Thyroid gland (tissue), 4 donors: Measurements from ENCODE around the gene LASP1NB.

ENCODE experiments used
- DNase-seq, 2 donors: peaks; one replicate each; pipeline ENCODE4 v3.0.0-alpha.2; 2019
- H3K27ac ChIP-seq, 3 donors: fragments of 200-600 bp; sonication (generic); 1 replicate in 2 of 3; 2 replicates in 1 of 3; pipeline ENCODE4 v1.5.1; 2016 to 2019; ENCODE audit warnings: mild to moderate bottlenecking in 1 of 3, moderate library complexity in 1 of 3
- H3K27me3 ChIP-seq: fragments of 200-600 bp; sonication (generic); one replicate; pipeline ENCODE4 v1.5.1; 2019
- H3K36me3 ChIP-seq, 2 donors: fragments of 200-600 bp; sonication (generic); one replicate each; pipeline ENCODE4 v1.5.1; 2016 to 2019
- H3K4me1 ChIP-seq, 2 donors: fragments of 200-600 bp; sonication (generic); one replicate each; pipeline ENCODE4 v1.5.1; 2017 to 2019
- H3K4me3 ChIP-seq, 3 donors: fragments of 200-600 bp; sonication (generic); replicated peaks in 1 of 3; 1 replicate in 2 of 3; 2 replicates in 1 of 3; pipeline ENCODE4 v1.5.1; 2016; ENCODE audit warnings: mild to moderate bottlenecking in 1 of 3
- H3K9me3 ChIP-seq: fragments of 200-600 bp; sonication (generic); one replicate; pipeline ENCODE4 v1.5.1; 2017
- CTCF ChIP-seq, 6 experiments: fragments of 200-600 bp in 3 of 6; fragments of 450-650 bp in 3 of 6; sonication (generic) in 3 of 6; IDR thresholded peaks; one replicate each; pipeline ENCODE4 v1.5.1; 2016 to 2019; ENCODE audit warnings: antibody characterized with exemption in 6 of 6, mild to moderate bottlenecking in 2 of 6, inconsistent platforms in 1 of 6, moderate library complexity in 1 of 6
- POLR2A ChIP-seq, 2 donors: fragments of 450-650 bp; IDR thresholded peaks; one replicate each; pipeline ENCODE4 v1.6.1; 2017; ENCODE audit warnings: antibody characterized with exemption in 2 of 2, mild to moderate bottlenecking in 2 of 2, moderate library complexity in 1 of 2
- WGBS, 2 donors: methylation state at CpG; one replicate each; pipeline ENCODE4 v1.1.5; 2017; 5-methylcytosine and 5-hydroxymethylcytosine counted together
- intact Hi-C: fragments of 100-400 bp; cut with DNase I; formaldehyde crosslinking; loops from one replicate; pipeline ENCODE4 v1.15.1; 2023

The LASP1NB gene

GRCh38 chr17:38925263-38925995, at the start of gene LASP1NB:
LASP1NB (plus strand) TSS chr17:38925614.
- Histone ChIP-seq H3K4me3 (no peak within 1 kb of the TSS), H3K9me3 (no peaks in the 10 kb centered on the region), H3K4me1 (peaks cover 12 to 20% of the 10 kb centered on the region in 2 donors), H3K27me3 (no peaks in the 10 kb centered on the region), H3K36me3 (no peaks in the 10 kb centered on the region), H3K27ac (peak within 1 kb of the TSS in 1 of 3 donors; percentile 3)
- intact Hi-C loops: no loop called here
- TF ChIP-seq CTCF (IDR thresholded peaks at IDR 0.05): no peak
- TF ChIP-seq POLR2A (IDR thresholded peaks at IDR 0.05): no peak
- DNase-seq: no peak
- WGBS, 2 donors: 61 to 71% methylated on average over 13 to 14 of the region's 14 CpGs

GRCh38 chr17:38877130-38877851, 48.1 kb upstream of the LASP1NB start:
- no peak for DNase-seq
- WGBS, 2 donors: 64 to 77% methylated on average over 5 to 6 of the region's 7 CpGs

DNA sequence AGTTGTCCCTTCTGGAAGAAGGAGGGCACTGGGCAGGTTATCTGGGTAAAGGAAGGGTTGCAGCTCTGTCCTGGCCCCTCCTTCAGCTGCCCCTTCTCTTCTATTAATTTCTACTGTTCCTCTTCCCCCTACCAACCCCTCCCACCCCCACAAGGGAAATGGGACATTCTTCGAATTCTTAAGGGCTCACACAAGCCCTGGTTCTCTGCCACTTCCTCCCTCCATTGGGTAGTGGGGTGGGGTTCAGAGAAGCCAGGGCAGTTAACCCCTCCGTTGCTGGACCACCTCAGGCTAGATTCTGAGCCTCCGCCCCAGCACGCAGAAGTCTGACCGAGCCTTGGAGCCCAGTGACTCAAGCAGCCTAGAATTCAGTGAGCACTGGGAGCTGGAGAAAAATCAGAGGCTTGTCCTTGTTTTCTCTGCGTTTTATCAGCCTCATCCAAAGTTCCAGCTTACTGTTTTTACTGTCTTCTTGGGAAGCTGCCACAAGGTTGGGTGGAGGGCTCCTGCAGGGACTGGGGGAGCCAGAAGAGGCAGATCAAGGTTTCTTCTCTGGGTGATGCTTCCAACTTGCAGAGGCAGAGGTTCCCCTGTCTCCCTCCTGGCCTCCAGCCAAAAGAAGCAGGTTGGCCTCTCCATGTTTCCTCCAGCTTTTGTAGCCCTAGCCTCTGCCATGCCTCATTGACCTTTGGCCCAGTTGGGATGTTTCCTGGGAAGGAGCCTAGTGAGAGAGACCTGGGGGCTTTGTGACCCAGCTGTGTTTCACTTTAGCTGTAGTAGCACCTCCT, 45.3 kb upstream of the LASP1NB start:
- intact Hi-C loops: no loop called here
- no peaks in the 10 kb centered on the region for H3K36me3 ChIP-seq
- H3K4me3 ChIP-seq: no peak overlapping the region
- H3K4me1 ChIP-seq: peaks cover 57 to 79% of the 10 kb centered on the region in 2 donors
- TF ChIP-seq POLR2A (IDR thresholded peaks at IDR 0.05): peak in 1 of 2 donors; percentile 18
- TF ChIP-seq CTCF (IDR thresholded peaks at IDR 0.05): no peak
- DNase-seq: peak; percentile 68 to 73
- no peaks in the 10 kb centered on the region for H3K27me3 ChIP-seq
- 2 to 16% methylated on average over 6 of the region's 6 CpGs for WGBS, 2 donors
- H3K9me3 ChIP-seq: no peaks in the 10 kb centered on the region
- H3K27ac ChIP-seq: peak overlapping the region; percentile 70 to 79 (median 78)

More at GRCh38 chr17:38877130-38877851, 48.1 kb upstream of the LASP1NB start:
- H3K4me1 ChIP-seq: peaks cover 66 to 81% of the 10 kb centered on the region in 2 donors
- H3K27me3 ChIP-seq: no peaks in the 10 kb centered on the region
- no peak overlapping the region for H3K4me3 ChIP-seq
- H3K9me3 ChIP-seq: no peaks in the 10 kb centered on the region
- intact Hi-C loops: no loop called here
- H3K36me3 ChIP-seq: no peaks in the 10 kb centered on the region
- TF ChIP-seq POLR2A (IDR thresholded peaks at IDR 0.05) (no peak), CTCF (IDR thresholded peaks at IDR 0.05) (no peak)
- peak overlapping the region in 2 of 3 donors; percentile 38 to 56 for H3K27ac ChIP-seq

DNA sequence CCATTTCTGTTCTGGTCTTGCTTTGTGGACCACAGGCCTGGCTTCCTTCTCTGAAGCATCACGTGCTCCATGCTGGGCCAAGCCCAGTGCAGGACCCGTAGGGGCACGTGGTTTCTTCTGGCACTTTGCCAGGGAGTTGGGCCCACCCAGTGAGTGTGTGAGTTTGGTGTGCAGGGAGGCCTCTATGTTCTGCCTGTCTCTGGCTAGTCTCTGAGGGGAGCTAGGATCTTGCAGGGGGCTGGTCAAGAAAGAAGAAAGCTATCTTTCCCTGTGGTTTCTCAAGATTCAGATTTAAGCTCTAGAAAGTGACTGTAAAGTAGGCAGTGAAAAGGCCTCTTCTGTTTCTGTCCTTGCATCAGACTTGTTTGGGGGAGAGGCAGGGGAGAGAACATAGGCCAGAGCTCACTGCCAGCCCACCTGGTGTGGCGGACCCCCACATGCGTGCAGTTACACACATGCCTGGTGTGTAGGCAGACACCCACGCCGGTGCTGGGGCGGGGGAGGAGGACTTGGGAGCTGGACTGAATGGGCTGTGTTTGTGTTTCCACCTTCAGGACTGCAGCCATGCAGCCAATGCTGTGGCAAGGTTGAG, 43.7 kb upstream of the LASP1NB start:
- TF ChIP-seq POLR2A (IDR thresholded peaks at IDR 0.05) (no peak), CTCF (IDR thresholded peaks at IDR 0.05) (no peak)
- WGBS, 2 donors: 26 to 28% methylated on average over 8 of the region's 8 CpGs
- Histone ChIP-seq H3K4me3 (no peak overlapping the region), H3K4me1 (peaks cover 55 to 85% of the 10 kb centered on the region in 2 donors), H3K27me3 (no peaks in the 10 kb centered on the region), H3K9me3 (no peaks in the 10 kb centered on the region), H3K27ac (peak overlapping the region in 2 of 3 donors; percentile 70 to 79), H3K36me3 (no peaks in the 10 kb centered on the region)
- DNase-seq: peak; percentile 50 to 57
- intact Hi-C loops: no loop called here
